Prostate gland (tissue), 2 donors: ENCODE results near the gene RPL29. TPM values are rescaled to one million over a fixed set of nuclear protein-coding genes. Genes with fewer than 3 reads are reported as not detected.
"Not testable (repeated sequence)": the region's sequence is repeated elsewhere in the genome, so short reads cannot be mapped to it uniquely, and the experiment has no call there.

Source experiments
- DNase-seq: peaks from one replicate; pipeline ENCODE4 v3.0.0-alpha.2; 2019; ENCODE audit warnings: low spot score
- H3K27ac ChIP-seq, 2 donors: fragments of 200-600 bp; sonication (generic); 2 replicates each; pipeline ENCODE4 v1.5.1; 2017 to 2019
- H3K27me3 ChIP-seq: fragments of 200-600 bp; sonication (generic); replicated peaks from 2 replicates; pipeline ENCODE4 v1.5.1; 2019; ENCODE audit not compliant: insufficient read depth
- H3K36me3 ChIP-seq, 2 donors: fragments of 200-600 bp; sonication (generic); 1 replicate in 1 of 2; 2 replicates in 1 of 2; pipeline versions ENCODE4 v1.5.1 to v1.8.1; 2017 to 2019
- H3K4me1 ChIP-seq: fragments of 200-600 bp; sonication (generic); replicated peaks from 2 replicates; pipeline ENCODE4 v1.5.1; 2019
- H3K4me3 ChIP-seq, 2 donors: fragments of 200-600 bp; sonication (generic); 2 replicates each; pipeline ENCODE4 v1.5.1; 2017 to 2019
- H3K9me3 ChIP-seq: fragments of 200-600 bp; sonication (generic); 2 replicates; pipeline ENCODE4 v1.5.1; 2017
- POLR2A ChIP-seq: fragments of 450-650 bp; IDR thresholded peaks from one replicate; pipeline ENCODE4 v1.6.1; 2016; ENCODE audit warnings: antibody characterized with exemption, mild to moderate bottlenecking
- POLR2AphosphoS5 ChIP-seq: sonication (generic); formaldehyde crosslinking; IDR thresholded peaks from one replicate; pipeline ENCODE4 v1.6.1; 2017; ENCODE audit warnings: antibody characterized with exemption
- WGBS: methylation state at CpG from one replicate; pipeline ENCODE4 v1.1.5; 2018; 5-methylcytosine and 5-hydroxymethylcytosine counted together
- intact Hi-C: fragments of 100-400 bp; cut with DNase I; formaldehyde crosslinking; loops from one replicate; pipeline ENCODE4 v1.14.2; 2022
- total RNA-seq, 2 donors: library from RNA; depleted of rRNA; stranded (reverse); fragments of >200 nt; gene quantifications; one replicate each; pipeline ENCODE4 v1.1.0, GENCODE V29; 2016
- TF ChIP-seq, protein P1 (sequence below), 4 experiments: fragments of 200-600 bp in 2 of 4; fragments of 450-650 bp in 2 of 4; sonication (generic) in 2 of 4; IDR thresholded peaks; 1 replicate in 3 of 4; 2 replicates in 1 of 4; pipeline ENCODE4 v1.5.1; 2016 to 2019; ENCODE audit warnings: antibody characterized with exemption in 4 of 4, mild to moderate bottlenecking in 2 of 4, moderate library complexity in 2 of 4

Gene RPL29
- 1,000 to 10,000 TPM; 1,249 to 2,015 TPM for total RNA-seq

GRCh38 chr3:51995346-51996163 is at the start of gene RPL29:
TSS of gene RPL29 (minus strand) at chr3:51995895. CDS start at chr3:51995461, 434 bp downstream.
- peak; percentile 99 for TF ChIP-seq POLR2AphosphoS5
- peak; percentile 56 for TF ChIP-seq POLR2A
- TF ChIP-seq, protein P1, sequence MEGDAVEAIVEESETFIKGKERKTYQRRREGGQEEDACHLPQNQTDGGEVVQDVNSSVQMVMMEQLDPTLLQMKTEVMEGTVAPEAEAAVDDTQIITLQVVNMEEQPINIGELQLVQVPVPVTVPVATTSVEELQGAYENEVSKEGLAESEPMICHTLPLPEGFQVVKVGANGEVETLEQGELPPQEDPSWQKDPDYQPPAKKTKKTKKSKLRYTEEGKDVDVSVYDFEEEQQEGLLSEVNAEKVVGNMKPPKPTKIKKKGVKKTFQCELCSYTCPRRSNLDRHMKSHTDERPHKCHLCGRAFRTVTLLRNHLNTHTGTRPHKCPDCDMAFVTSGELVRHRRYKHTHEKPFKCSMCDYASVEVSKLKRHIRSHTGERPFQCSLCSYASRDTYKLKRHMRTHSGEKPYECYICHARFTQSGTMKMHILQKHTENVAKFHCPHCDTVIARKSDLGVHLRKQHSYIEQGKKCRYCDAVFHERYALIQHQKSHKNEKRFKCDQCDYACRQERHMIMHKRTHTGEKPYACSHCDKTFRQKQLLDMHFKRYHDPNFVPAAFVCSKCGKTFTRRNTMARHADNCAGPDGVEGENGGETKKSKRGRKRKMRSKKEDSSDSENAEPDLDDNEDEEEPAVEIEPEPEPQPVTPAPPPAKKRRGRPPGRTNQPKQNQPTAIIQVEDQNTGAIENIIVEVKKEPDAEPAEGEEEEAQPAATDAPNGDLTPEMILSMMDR (IDR thresholded peaks at IDR 0.05) = peak in 3 of 4 experiments; percentile 45 to 64 (median 45)
- 0% methylated on average over 26 of the region's 40 CpGs for WGBS
- intact Hi-C loops = no loop called here

GRCh38 chr3:52044869-52045619 is 49.3 kb upstream of the RPL29 start:
- no peak for DNase-seq
- no peaks in the 10 kb centered on the region for H3K4me1 ChIP-seq
- no peaks in the 10 kb centered on the region for H3K27me3 ChIP-seq
- no peaks in the 10 kb centered on the region for H3K36me3 ChIP-seq
- H3K9me3 ChIP-seq = no peaks in the 10 kb centered on the region
- TF ChIP-seq, protein P1 (IDR thresholded peaks at IDR 0.05) = no peak
- TF ChIP-seq POLR2AphosphoS5 (no peak), POLR2A (no peak)
- no peak overlapping the region for H3K4me3 ChIP-seq
- 86% methylated on average over 18 of the region's 18 CpGs for WGBS
- intact Hi-C loops = loop anchor here (2.0 kb wide), 1 partner anchor 40 kb away; no protein-coding TSS in a partner anchor
- H3K27ac ChIP-seq = no peak overlapping the region

More at GRCh38 chr3:51995346-51996163, at the start of gene RPL29:
- H3K4me3 ChIP-seq = peak within 1 kb of the TSS; percentile 55 to 80
- no peaks in the 10 kb centered on the region for H3K9me3 ChIP-seq
- H3K27me3 ChIP-seq = no peaks in the 10 kb centered on the region
- peak; percentile 89 for DNase-seq
- H3K27ac ChIP-seq = peak within 1 kb of the TSS; percentile 80 to 88
- no peaks in the 10 kb centered on the region for H3K36me3 ChIP-seq
- peaks cover 7% of the 10 kb centered on the region for H3K4me1 ChIP-seq

- Histone ChIP-seq H3K4me3 (no peak overlapping the region), H3K27me3 (no peaks in the 10 kb centered on the region), H3K4me1 (no peaks in the 10 kb centered on the region), H3K36me3 (no peaks in the 10 kb centered on the region), H3K27ac (no peak overlapping the region), H3K9me3 (no peaks in the 10 kb centered on the region)
- intact Hi-C loops = loop anchor here (2.0 kb wide), 1 partner anchor 39 kb away; no protein-coding TSS in a partner anchor
- DNase-seq = no peak
- 66% methylated on average over 6 of the region's 6 CpGs for WGBS
- TF ChIP-seq, protein P1 (IDR thresholded peaks at IDR 0.05) = no peak
- TF ChIP-seq POLR2A (no peak), POLR2AphosphoS5 (no peak)
These were observed 48.1 kb upstream of the RPL29 start for GRCh38 chr3:52043750-52044149.

DNA sequence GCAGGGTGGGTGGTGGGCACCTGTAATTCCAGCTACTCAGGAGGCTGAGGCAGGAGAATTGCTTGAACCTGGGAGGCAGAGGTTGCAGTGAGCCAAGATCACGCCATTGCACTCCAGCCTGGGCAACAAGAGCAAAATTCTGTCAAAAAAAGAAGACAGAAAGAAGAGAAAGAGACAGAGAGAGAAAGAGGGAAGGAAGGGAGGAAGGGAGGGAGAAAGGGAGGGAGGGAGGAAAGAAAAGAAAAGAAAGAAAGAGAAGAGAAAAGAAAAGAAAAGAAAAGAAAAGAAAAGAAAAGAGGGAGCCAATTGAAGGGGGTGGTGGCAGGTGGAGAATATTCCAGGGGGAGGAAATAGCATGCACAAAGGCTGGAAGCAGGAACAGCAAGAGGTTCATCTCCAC is 47.3 kb upstream of the RPL29 start:
- H3K4me1 ChIP-seq, DNase-seq, intact Hi-C loops, H3K9me3 ChIP-seq, H3K36me3 ChIP-seq, H3K4me3 ChIP-seq, H3K27me3 ChIP-seq, H3K27ac ChIP-seq: not testable (repeated sequence)
- WGBS = 94% methylated on average over 1 of the region's 1 CpG

GRCh38 chr3:52041118-52041731 is 45.5 kb upstream of the RPL29 start:
- WGBS = 75% methylated on average over 10 of the region's 10 CpGs
- H3K9me3 ChIP-seq = no peaks in the 10 kb centered on the region
- H3K27ac ChIP-seq = no peak overlapping the region
- H3K36me3 ChIP-seq = no peaks in the 10 kb centered on the region
- intact Hi-C loops = no loop called here
- no peak overlapping the region for H3K4me3 ChIP-seq
- DNase-seq = no peak
- no peak for TF ChIP-seq POLR2AphosphoS5
- TF ChIP-seq, protein P1 (IDR thresholded peaks at IDR 0.05) = peak in 1 of 4 experiments; percentile 19
- no peak for TF ChIP-seq POLR2A
- no peaks in the 10 kb centered on the region for H3K4me1 ChIP-seq
- H3K27me3 ChIP-seq = no peaks in the 10 kb centered on the region
